Fibroblast of lung (primary cell): ENCODE results near the gene COLEC12. TPM values are rescaled to one million over a fixed set of nuclear protein-coding genes. Genes with fewer than 3 reads are reported as not detected.

Source experiments
- DNase-seq, 2 donors: peaks; one replicate each; pipeline versions ENCODE4 v3.0.0 to v3.0.0-alpha.2; 2010; ENCODE audit warnings: low read depth in 2 of 2
- H2AFZ ChIP-seq: 2 replicates; pipeline ENCODE4 v1.5.1; 2012; ENCODE audit warnings: low read length, control low read depth, inconsistent platforms
- H3K27ac ChIP-seq: 2 replicates; pipeline ENCODE4 v1.5.1; 2011; ENCODE audit warnings: low read length, control low read depth; ENCODE audit not compliant: insufficient read depth
- H3K27me3 ChIP-seq: 2 replicates; pipeline ENCODE4 v1.5.1; 2011; ENCODE audit warnings: mild to moderate bottlenecking, low read length; ENCODE audit not compliant: control insufficient read depth, insufficient read depth
- H3K36me3 ChIP-seq: 2 replicates; pipeline ENCODE4 v1.5.1; 2011; ENCODE audit warnings: low read length; ENCODE audit not compliant: control insufficient read depth, insufficient read depth
- H3K4me1 ChIP-seq: 2 replicates; pipeline ENCODE4 v1.5.1; 2011; ENCODE audit warnings: low read length; ENCODE audit not compliant: control insufficient read depth, insufficient read depth; ENCODE audit errors: extremely low read depth
- H3K4me2 ChIP-seq: 2 replicates; pipeline ENCODE4 v1.5.1; 2011; ENCODE audit warnings: low read length, control low read depth; ENCODE audit not compliant: insufficient read depth; ENCODE audit errors: extremely low read depth
- H3K4me3 ChIP-seq, 4 experiments: fragments of 200-600 bp in 1 of 4; sonication (generic) in 1 of 4; replicated peaks in 1 of 4; 2 replicates each; pipeline ENCODE4 v1.5.1; 2011 to 2016; ENCODE audit warnings: low read length in 4 of 4, low read depth in 3 of 4, mild to moderate bottlenecking in 3 of 4, control low read depth in 2 of 4, inconsistent platforms in 1 of 4, mixed read lengths in 1 of 4; ENCODE audit not compliant: insufficient read depth in 1 of 4; ENCODE audit errors: control extremely low read depth in 1 of 4
- H3K79me2 ChIP-seq: 2 replicates; pipeline ENCODE4 v1.5.1; 2012; ENCODE audit warnings: mild to moderate bottlenecking, low read length, inconsistent platforms; ENCODE audit not compliant: control insufficient read depth, insufficient read depth
- H3K9ac ChIP-seq: 2 replicates; pipeline ENCODE4 v1.5.1; 2011; ENCODE audit warnings: mild to moderate bottlenecking, low read length, control low read depth; ENCODE audit not compliant: insufficient read depth
- H3K9me3 ChIP-seq: 2 replicates; pipeline ENCODE4 v1.5.1; 2012; ENCODE audit warnings: low read depth, low read length; ENCODE audit not compliant: control insufficient read depth, insufficient read depth
- H4K20me1 ChIP-seq: 2 replicates; pipeline ENCODE4 v1.5.1; 2011; ENCODE audit warnings: low read length; ENCODE audit not compliant: control insufficient read depth, insufficient read depth; ENCODE audit errors: extremely low read depth
- CTCF ChIP-seq, 2 donors: IDR thresholded peaks in 1 of 2; conservative IDR thresholded peaks in 1 of 2; 1 replicate in 1 of 2; 2 replicates in 1 of 2; pipeline ENCODE4 v1.5.1; 2011 to 2012; ENCODE audit warnings: low read length in 2 of 2, control low read depth in 1 of 2, inconsistent platforms in 1 of 2, low read depth in 1 of 2, mild to moderate bottlenecking in 1 of 2
- EZH2 ChIP-seq: IDR thresholded peaks from 2 replicates; pipeline ENCODE4 v1.5.1; 2012; ENCODE audit warnings: low read length, control low read depth, mild to moderate bottlenecking; ENCODE audit errors: missing control alignments
- polyA plus RNA-seq, 2 donors: library from polyadenylated mRNA; depleted of rRNA in 1 of 2; stranded (reverse) in 1 of 2; unstranded in 1 of 2; fragments of >200 nt; gene quantifications; 2 replicates each; pipeline ENCODE4 v1.2.1, GENCODE V29; 2011 to 2012; ENCODE audit warnings: missing spikeins in 1 of 2
- total RNA-seq: library from RNA; depleted of rRNA; stranded (reverse); fragments of >200 nt; gene quantifications from 2 replicates; pipeline ENCODE4 v1.2.1, GENCODE V29; 2014

The COLEC12 gene
- total and polyA plus RNA-seq, 2 donors (not counting 1 experiment from before 2014, with no cell fraction given): 20.0 to 24.8 TPM

GRCh38 chr18:424071-424661 lies 76.3 kb downstream of the COLEC12 start:
- Histone ChIP-seq H3K4me2 (no peak overlapping the region), H3K36me3 (no peaks in the 10 kb centered on the region), H3K4me3 (no peak overlapping the region), H3K27me3 (no peaks in the 10 kb centered on the region), H3K27ac (no peak overlapping the region), H3K79me2 (no peaks in the 10 kb centered on the region), H4K20me1 (no peaks in the 10 kb centered on the region), H3K4me1 (peaks cover 13% of the 10 kb centered on the region), H2AFZ (no peak overlapping the region), H3K9ac (no peak overlapping the region), H3K9me3 (no peaks in the 10 kb centered on the region)
- peak in 1 of 2 donors; percentile 41 for DNase-seq
- TF ChIP-seq EZH2: no peak
- no peak for TF ChIP-seq CTCF (conservative IDR thresholded peaks at IDR 0.05 in 1 of 2, IDR thresholded peaks at IDR 0.05 in 1 of 2; ENCODE audit: low read depth in 1 of 2, low read length in 2 of 2)

GRCh38 chr18:422966-423365 lies 77.5 kb downstream of the COLEC12 start:
- H3K4me3 ChIP-seq: no peak overlapping the region
- H3K9ac ChIP-seq: no peak overlapping the region
- no peaks in the 10 kb centered on the region for H3K79me2 ChIP-seq
- no peaks in the 10 kb centered on the region for H3K9me3 ChIP-seq
- H3K4me2 ChIP-seq: no peak overlapping the region
- no peak overlapping the region for H3K27ac ChIP-seq
- no peaks in the 10 kb centered on the region for H3K27me3 ChIP-seq
- peaks cover 13% of the 10 kb centered on the region for H3K4me1 ChIP-seq
- H2AFZ ChIP-seq: no peak overlapping the region
- H4K20me1 ChIP-seq: no peaks in the 10 kb centered on the region
- H3K36me3 ChIP-seq: no peaks in the 10 kb centered on the region
- TF ChIP-seq CTCF (conservative IDR thresholded peaks at IDR 0.05 in 1 of 2, IDR thresholded peaks at IDR 0.05 in 1 of 2; ENCODE audit: low read depth in 1 of 2, low read length in 2 of 2) (no peak), EZH2 (no peak)
- DNase-seq: no peak

GRCh38 chr18:421247-422155 lies 79.0 kb downstream of the COLEC12 start:
- Histone ChIP-seq H4K20me1 (no peaks in the 10 kb centered on the region), H3K27me3 (no peaks in the 10 kb centered on the region), H3K4me2 (peak overlapping the region; percentile 66), H3K79me2 (no peaks in the 10 kb centered on the region), H3K4me3 (peak overlapping the region in 1 of 4 experiments; percentile 10), H3K9ac (no peak overlapping the region), H3K36me3 (no peaks in the 10 kb centered on the region), H3K9me3 (no peaks in the 10 kb centered on the region), H2AFZ (no peak overlapping the region), H3K4me1 (peaks cover 11% of the 10 kb centered on the region), H3K27ac (peak overlapping the region; percentile 56)
- no peak for TF ChIP-seq CTCF (conservative IDR thresholded peaks at IDR 0.05 in 1 of 2, IDR thresholded peaks at IDR 0.05 in 1 of 2; ENCODE audit: low read depth in 1 of 2, low read length in 2 of 2)
- TF ChIP-seq EZH2: no peak
- DNase-seq: peak; percentile 31 to 79
